ENCODE data around the gene HLA-DPA1.

DNA sequence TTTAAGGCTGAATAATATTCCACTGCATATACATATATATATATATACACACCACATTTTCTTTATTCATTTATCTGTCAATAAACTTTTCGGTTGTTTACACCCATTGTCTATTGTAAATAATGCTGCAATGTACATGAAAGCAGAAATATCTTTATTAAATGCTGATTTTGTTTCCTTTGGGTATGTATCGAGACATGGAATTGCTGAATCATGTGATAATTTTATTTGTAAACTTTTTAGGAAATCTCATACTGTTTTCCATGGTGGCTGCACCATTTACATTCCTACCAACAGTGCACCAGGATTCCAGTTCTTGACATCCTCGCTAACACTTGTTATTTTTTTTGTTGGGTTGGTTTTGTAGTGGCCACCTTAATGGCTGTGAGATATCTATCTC is 49.9 kb downstream of the HLA-DPA1 start:
- TF ChIP-seq, protein P1, sequence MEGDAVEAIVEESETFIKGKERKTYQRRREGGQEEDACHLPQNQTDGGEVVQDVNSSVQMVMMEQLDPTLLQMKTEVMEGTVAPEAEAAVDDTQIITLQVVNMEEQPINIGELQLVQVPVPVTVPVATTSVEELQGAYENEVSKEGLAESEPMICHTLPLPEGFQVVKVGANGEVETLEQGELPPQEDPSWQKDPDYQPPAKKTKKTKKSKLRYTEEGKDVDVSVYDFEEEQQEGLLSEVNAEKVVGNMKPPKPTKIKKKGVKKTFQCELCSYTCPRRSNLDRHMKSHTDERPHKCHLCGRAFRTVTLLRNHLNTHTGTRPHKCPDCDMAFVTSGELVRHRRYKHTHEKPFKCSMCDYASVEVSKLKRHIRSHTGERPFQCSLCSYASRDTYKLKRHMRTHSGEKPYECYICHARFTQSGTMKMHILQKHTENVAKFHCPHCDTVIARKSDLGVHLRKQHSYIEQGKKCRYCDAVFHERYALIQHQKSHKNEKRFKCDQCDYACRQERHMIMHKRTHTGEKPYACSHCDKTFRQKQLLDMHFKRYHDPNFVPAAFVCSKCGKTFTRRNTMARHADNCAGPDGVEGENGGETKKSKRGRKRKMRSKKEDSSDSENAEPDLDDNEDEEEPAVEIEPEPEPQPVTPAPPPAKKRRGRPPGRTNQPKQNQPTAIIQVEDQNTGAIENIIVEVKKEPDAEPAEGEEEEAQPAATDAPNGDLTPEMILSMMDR (conservative IDR thresholded peaks at IDR 0.05 in 1 of 2, IDR thresholded peaks at IDR 0.05 in 1 of 2; ENCODE audit: extremely low read depth in 1 of 2, insufficient read depth in 1 of 2, low read depth in 1 of 2, low read length in 2 of 2) = no peak
- TF ChIP-seq EZH2 (IDR thresholded peaks at IDR 0.05; ENCODE audit: borderline replicate concordance, low read length) = no peak

All from mammary epithelial cell (primary cell).